Natural killer cell (primary cell): Measurements from ENCODE around the gene ANKRD44. TPM values are rescaled to one million over a fixed set of nuclear protein-coding genes. Genes with fewer than 3 reads are reported as not detected.

Experiments
- ATAC-seq, 3 donors: fragments of 150-1000 bp in 2 of 3; fragments of 200-7000 bp in 1 of 3; cut with Tn5 transposase; 1 replicate in 1 of 3; 2 replicates in 2 of 3; pipeline ENCODE4 v1.10.0; 2021; ENCODE audit warnings: mild to moderate bottlenecking in 2 of 3, moderate library complexity in 2 of 3
- DNase-seq, 2 donors: peaks; one replicate each; pipeline versions ENCODE4 v3.0.0 to v3.0.0-alpha.2; 2013 to 2021; ENCODE audit warnings: mixed read lengths in 1 of 2
- H3K27ac ChIP-seq: one replicate; pipeline ENCODE4 v1.5.1; 2013; ENCODE audit warnings: mild to moderate bottlenecking, low read length
- H3K27me3 ChIP-seq: one replicate; pipeline ENCODE4 v1.6.1; 2013; ENCODE audit warnings: low read length; ENCODE audit not compliant: control insufficient read depth, insufficient read depth
- H3K36me3 ChIP-seq: one replicate; pipeline ENCODE4 v1.6.1; 2013; ENCODE audit warnings: low read length; ENCODE audit not compliant: control insufficient read depth, insufficient read depth
- H3K4me1 ChIP-seq: one replicate; pipeline ENCODE4 v1.6.1; 2013; ENCODE audit warnings: low read length; ENCODE audit not compliant: control insufficient read depth, insufficient read depth
- H3K4me3 ChIP-seq: one replicate; pipeline ENCODE4 v1.5.1; 2013; ENCODE audit warnings: low read length
- H3K9me3 ChIP-seq: one replicate; pipeline ENCODE4 v1.6.1; 2013; ENCODE audit warnings: low read length; ENCODE audit not compliant: control insufficient read depth, insufficient read depth
- H3K27ac Mint-ChIP-seq, 2 donors: one replicate each; pipeline ENCODE4 v1.8.0; 2022; ENCODE audit warnings: mild to moderate bottlenecking in 2 of 2, mixed read lengths in 2 of 2, moderate library complexity in 1 of 2
- H3K27me3 Mint-ChIP-seq, 2 donors: one replicate each; pipeline ENCODE4 v1.8.0; 2022; ENCODE audit warnings: low read depth in 2 of 2, mixed read lengths in 2 of 2
- H3K36me3 Mint-ChIP-seq: one replicate; pipeline ENCODE4 v1.8.0; 2022; ENCODE audit warnings: mixed read lengths
- H3K4me1 Mint-ChIP-seq, 2 donors: one replicate each; pipeline ENCODE4 v1.8.0; 2022; ENCODE audit warnings: mixed read lengths in 2 of 2
- H3K4me3 Mint-ChIP-seq: one replicate; pipeline ENCODE4 v1.8.0; 2022; ENCODE audit warnings: mild to moderate bottlenecking, moderate library complexity, mixed read lengths
- H3K9me3 Mint-ChIP-seq, 2 donors: one replicate each; pipeline ENCODE4 v1.8.0; 2022; ENCODE audit warnings: mixed read lengths in 2 of 2
- CTCF ChIP-seq: fragments of 200-600 bp; IDR thresholded peaks from one replicate; pipeline ENCODE4 v1.8.0; 2022; ENCODE audit warnings: antibody characterized with exemption
- WGBS: methylation state at CpG from one replicate; pipeline ENCODE4 v1.1.7; 2013; ENCODE audit warnings: missing lambda C conversion rate; ENCODE audit not compliant: insufficient coverage; 5-methylcytosine and 5-hydroxymethylcytosine counted together
- intact Hi-C: fragments of 100-400 bp; cut with micrococcal nuclease; formaldehyde crosslinking; loops from one replicate; pipeline ENCODE4 v1.14.2; 2022
- total RNA-seq, 4 donors: library from RNA; stranded (reverse); fragments of 120-200 nt in 1 of 4; gene quantifications; one replicate each; pipeline versions ENCODE4 v1.2.3 to v1.2.4, GENCODE V29; 2013 to 2022

ANKRD44 gene
- total RNA-seq, 3 donors from 2014 or later (not counting 1 experiment from before 2014, with no cell fraction given) = 252 to 376 (median 311) TPM

DNA sequence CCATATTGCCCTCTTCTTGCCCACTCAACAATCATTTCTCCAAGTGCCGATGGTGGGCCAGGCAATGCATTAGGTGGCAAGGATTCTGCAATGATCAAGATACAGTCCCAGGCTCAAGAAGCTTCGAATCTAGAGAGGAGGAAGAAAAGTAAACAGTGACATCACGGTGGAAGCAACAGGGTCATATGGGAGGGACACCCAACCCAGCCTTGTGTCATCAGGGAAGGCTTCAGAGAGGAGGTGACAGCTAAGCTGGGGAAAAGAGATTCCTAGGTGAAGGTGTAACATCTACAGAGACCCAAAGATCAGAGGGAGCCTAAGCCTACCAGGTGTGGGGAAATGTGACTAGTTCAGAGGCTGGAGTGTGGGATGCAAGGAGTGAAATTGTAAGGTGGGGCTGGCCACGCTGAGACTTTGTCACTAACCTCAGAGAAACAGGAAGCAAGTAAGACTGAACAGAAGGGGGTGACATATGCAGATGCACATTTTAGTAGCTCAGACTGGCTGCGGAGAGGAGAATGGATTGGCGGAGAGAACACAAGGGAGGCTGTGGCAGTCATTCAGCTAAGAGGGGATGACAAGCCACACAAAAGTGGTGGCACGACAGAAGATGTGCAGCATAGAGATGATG is 104.9 kb downstream of the ANKRD44 start:
- Mint-ChIP-seq H3K36me3 (peaks cover 7% of the 10 kb centered on the region), H3K27ac (peak overlapping the region; percentile 91 to 96), H3K4me3 (peak overlapping the region; percentile 78), H3K4me1 (peaks cover 91 to 93% of the 10 kb centered on the region in 2 donors), H3K27me3 (no peaks in the 10 kb centered on the region), H3K9me3 (no peaks in the 10 kb centered on the region)
- TF ChIP-seq CTCF = no peak
- Histone ChIP-seq H3K4me3 (no peak overlapping the region), H3K36me3 (peaks cover 26% of the 10 kb centered on the region), H3K27ac (peak overlapping the region; percentile 91), H3K27me3 (no peaks in the 10 kb centered on the region), H3K9me3 (no peaks in the 10 kb centered on the region), H3K4me1 (peaks cover 73% of the 10 kb centered on the region)
- intact Hi-C loops = loop anchor here (2.0 kb wide), 1 partner anchor 33 kb away; no protein-coding TSS in a partner anchor
- DNase-seq (peak; percentile 57 to 90), ATAC-seq (peak; percentile 84 to 93 (median 91))
- 17% methylated on average over 7 of the region's 7 CpGs for WGBS

GRCh38 chr2:197204519-197205250 is 105.9 kb downstream of the ANKRD44 start:
- 87% methylated on average over 5 of the region's 5 CpGs for WGBS
- intact Hi-C loops = no loop called here

GRCh38 chr2:197201874-197202273 is 108.7 kb downstream of the ANKRD44 start:
- Mint-ChIP-seq H3K27ac (peak overlapping the region; percentile 91 to 98), H3K36me3 (peaks cover 7% of the 10 kb centered on the region), H3K9me3 (no peaks in the 10 kb centered on the region), H3K4me3 (peak overlapping the region; percentile 46), H3K27me3 (no peaks in the 10 kb centered on the region), H3K4me1 (peaks cover 93 to 95% of the 10 kb centered on the region in 2 donors)
- 95% methylated on average over 2 of the region's 2 CpGs for WGBS
- ATAC-seq (no peak), DNase-seq (no peak)
- H3K27me3 ChIP-seq = no peaks in the 10 kb centered on the region
- peaks cover 71% of the 10 kb centered on the region for H3K4me1 ChIP-seq
- H3K36me3 ChIP-seq = peaks cover 26% of the 10 kb centered on the region
- no peak overlapping the region for H3K4me3 ChIP-seq
- H3K9me3 ChIP-seq = no peaks in the 10 kb centered on the region
- peak overlapping the region; percentile 87 for H3K27ac ChIP-seq
- intact Hi-C loops = no loop called here
- TF ChIP-seq CTCF = no peak

More at GRCh38 chr2:197204519-197205250, 105.9 kb downstream of the ANKRD44 start:
- Histone ChIP-seq H3K4me3 (no peak overlapping the region), H3K9me3 (no peaks in the 10 kb centered on the region), H3K36me3 (peaks cover 26% of the 10 kb centered on the region), H3K27ac (peak overlapping the region; percentile 91), H3K4me1 (peaks cover 70% of the 10 kb centered on the region), H3K27me3 (no peaks in the 10 kb centered on the region)
- H3K27ac Mint-ChIP-seq = peak overlapping the region; percentile 91 to 96
- no peaks in the 10 kb centered on the region for H3K9me3 Mint-ChIP-seq
- H3K27me3 Mint-ChIP-seq = no peaks in the 10 kb centered on the region
- TF ChIP-seq CTCF = no peak
- peak overlapping the region; percentile 78 for H3K4me3 Mint-ChIP-seq
- no peak for DNase-seq
- peaks cover 7% of the 10 kb centered on the region for H3K36me3 Mint-ChIP-seq
- H3K4me1 Mint-ChIP-seq = peaks cover 91 to 93% of the 10 kb centered on the region in 2 donors
- no peak for ATAC-seq
